Glutamatergic neuron (in vitro differentiated cells): ENCODE results near the gene IRS4. TPM values are rescaled to one million over a fixed set of nuclear protein-coding genes. Genes with fewer than 3 reads are reported as not detected.

ENCODE experiments used
- DNase-seq: peaks from one replicate; pipeline ENCODE4 v3.0.0; 2022
- H3K27ac Mint-ChIP-seq: one replicate; pipeline ENCODE4 v1.8.0; 2020; ENCODE audit warnings: mild to moderate bottlenecking, mixed read lengths, inconsistent platforms; ENCODE audit not compliant: unreplicated experiment
- H3K27me3 Mint-ChIP-seq: one replicate; pipeline ENCODE4 v1.8.0; 2020; ENCODE audit warnings: mild to moderate bottlenecking, moderate library complexity, mixed read lengths, inconsistent platforms; ENCODE audit not compliant: unreplicated experiment
- H3K36me3 Mint-ChIP-seq: one replicate; pipeline ENCODE4 v1.8.0; 2020; ENCODE audit warnings: mild to moderate bottlenecking, mixed read lengths, inconsistent platforms; ENCODE audit not compliant: unreplicated experiment
- H3K4me1 Mint-ChIP-seq: one replicate; pipeline ENCODE4 v1.8.0; 2020; ENCODE audit warnings: mild to moderate bottlenecking, low read depth, mixed read lengths, inconsistent platforms; ENCODE audit not compliant: unreplicated experiment
- H3K4me3 Mint-ChIP-seq: one replicate; pipeline ENCODE4 v1.8.0; 2020; ENCODE audit warnings: mild to moderate bottlenecking, mixed read lengths, inconsistent platforms; ENCODE audit not compliant: unreplicated experiment
- H3K9me3 Mint-ChIP-seq: one replicate; pipeline ENCODE4 v1.8.0; 2020; ENCODE audit warnings: mild to moderate bottlenecking, moderate library complexity, mixed read lengths, inconsistent platforms; ENCODE audit not compliant: unreplicated experiment
- long read RNA-seq: library from polyadenylated mRNA; unstranded; transcript quantifications from one replicate; pipeline ENCODE4 v2.0.0, GENCODE V29; 2020; ENCODE audit not compliant: unreplicated experiment
- total RNA-seq: library from RNA; stranded (reverse); fragmentation: NEBNext Ultra II Directional; extraction: Animal tissue kit (Norgen Biotek cat#: 25700); gene quantifications from one replicate; pipeline ENCODE4 v1.2.1, GENCODE V29; 2021; ENCODE audit not compliant: unreplicated experiment
- TF ChIP-seq, protein P1 (sequence below): fragments of 200-600 bp; sonication (generic); IDR thresholded peaks from one replicate; pipeline ENCODE4 v1.5.0; 2021; ENCODE audit not compliant: partially characterized antibody, unreplicated experiment

The IRS4 gene
- not detected for total RNA-seq
- long read RNA-seq, result 0 reads

DNA sequence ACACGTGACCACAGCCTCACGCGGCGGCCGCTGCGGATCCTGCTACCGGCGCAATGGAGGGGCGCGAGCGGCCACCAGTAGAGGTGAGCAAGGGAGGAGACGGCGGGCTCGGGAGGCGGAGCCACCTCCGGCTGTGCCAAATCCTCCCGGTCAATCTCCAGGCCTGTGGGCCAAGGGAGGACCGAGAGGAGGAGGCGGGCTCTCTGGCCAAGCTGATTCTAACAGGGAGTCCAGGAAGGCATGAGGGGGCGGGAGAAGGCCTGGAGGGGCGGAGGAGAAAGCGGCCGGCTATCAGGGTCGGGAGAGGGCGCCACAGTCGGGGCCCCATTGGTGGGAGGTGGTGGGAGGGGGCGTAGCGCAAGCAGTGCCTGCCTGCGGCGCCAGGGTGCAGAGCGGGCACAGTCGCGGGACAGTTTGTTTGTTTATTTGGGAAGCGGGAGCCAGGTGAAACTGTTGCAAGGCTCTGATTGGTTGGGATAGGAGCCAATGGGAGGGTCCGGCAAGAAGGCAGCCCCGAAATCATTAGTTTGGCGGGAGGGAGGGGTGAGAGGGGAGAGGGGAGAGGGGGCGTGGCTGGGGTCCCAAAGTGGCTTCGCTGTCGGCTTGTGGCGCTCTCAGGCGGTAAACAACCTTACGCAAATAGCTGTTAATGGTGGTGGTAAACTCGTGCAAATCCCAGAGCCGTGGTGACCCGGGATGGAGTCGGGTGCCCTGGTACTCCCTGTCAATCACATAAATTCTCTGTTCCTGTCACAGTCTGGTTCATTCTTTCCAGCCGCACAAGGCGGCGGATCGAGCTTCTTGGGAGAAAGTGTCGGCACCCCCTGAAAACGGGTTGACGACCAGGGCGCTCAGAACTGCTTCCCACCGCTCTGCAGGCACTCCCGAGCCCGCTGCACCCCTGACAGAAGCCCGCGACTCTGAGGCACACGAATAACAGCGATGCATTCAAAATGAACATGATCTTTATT is at the start of gene IRS4:
Gene IRS4, minus strand, starts transcription at position 55 of the 971 bp plus-strand sequence.
- DNase-seq, result peak; percentile 51
- no peak within 1 kb of the TSS for H3K27ac Mint-ChIP-seq
- no peaks in the 10 kb centered on the region for H3K36me3 Mint-ChIP-seq
- TF ChIP-seq, protein P1, sequence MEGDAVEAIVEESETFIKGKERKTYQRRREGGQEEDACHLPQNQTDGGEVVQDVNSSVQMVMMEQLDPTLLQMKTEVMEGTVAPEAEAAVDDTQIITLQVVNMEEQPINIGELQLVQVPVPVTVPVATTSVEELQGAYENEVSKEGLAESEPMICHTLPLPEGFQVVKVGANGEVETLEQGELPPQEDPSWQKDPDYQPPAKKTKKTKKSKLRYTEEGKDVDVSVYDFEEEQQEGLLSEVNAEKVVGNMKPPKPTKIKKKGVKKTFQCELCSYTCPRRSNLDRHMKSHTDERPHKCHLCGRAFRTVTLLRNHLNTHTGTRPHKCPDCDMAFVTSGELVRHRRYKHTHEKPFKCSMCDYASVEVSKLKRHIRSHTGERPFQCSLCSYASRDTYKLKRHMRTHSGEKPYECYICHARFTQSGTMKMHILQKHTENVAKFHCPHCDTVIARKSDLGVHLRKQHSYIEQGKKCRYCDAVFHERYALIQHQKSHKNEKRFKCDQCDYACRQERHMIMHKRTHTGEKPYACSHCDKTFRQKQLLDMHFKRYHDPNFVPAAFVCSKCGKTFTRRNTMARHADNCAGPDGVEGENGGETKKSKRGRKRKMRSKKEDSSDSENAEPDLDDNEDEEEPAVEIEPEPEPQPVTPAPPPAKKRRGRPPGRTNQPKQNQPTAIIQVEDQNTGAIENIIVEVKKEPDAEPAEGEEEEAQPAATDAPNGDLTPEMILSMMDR, result no peak
- no peaks in the 10 kb centered on the region for H3K4me1 Mint-ChIP-seq
- H3K4me3 Mint-ChIP-seq, result peak within 1 kb of the TSS; percentile 82
- H3K9me3 Mint-ChIP-seq, result peaks cover 3% of the 10 kb centered on the region
- H3K27me3 Mint-ChIP-seq, result peaks cover 7% of the 10 kb centered on the region

DNA sequence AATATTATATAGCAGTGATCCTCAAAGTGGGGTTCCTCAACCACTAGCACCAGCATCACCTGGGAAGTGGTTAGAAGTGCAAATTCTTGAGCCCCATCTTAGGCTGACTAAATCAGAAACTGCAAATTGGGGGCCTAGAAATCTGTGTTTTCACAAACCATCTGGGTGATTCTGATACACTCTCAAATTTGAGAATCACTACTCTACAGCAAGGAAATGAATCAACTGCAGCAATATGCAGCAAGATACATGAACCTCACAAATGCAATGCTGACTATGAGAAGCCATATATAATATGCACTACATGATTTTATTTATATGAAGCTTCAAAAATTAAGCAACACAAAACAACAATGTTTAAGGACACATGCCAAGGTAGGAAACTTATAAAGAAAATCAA is 36.2 kb upstream of the IRS4 start:
- TF ChIP-seq, protein P1, result no peak
- no peak overlapping the region for H3K27ac Mint-ChIP-seq
- H3K4me1 Mint-ChIP-seq, result no peaks in the 10 kb centered on the region
- H3K9me3 Mint-ChIP-seq, result no peaks in the 10 kb centered on the region
- no peak for DNase-seq
- no peaks in the 10 kb centered on the region for H3K27me3 Mint-ChIP-seq
- H3K4me3 Mint-ChIP-seq, result no peak overlapping the region
- H3K36me3 Mint-ChIP-seq, result no peaks in the 10 kb centered on the region

DNA sequence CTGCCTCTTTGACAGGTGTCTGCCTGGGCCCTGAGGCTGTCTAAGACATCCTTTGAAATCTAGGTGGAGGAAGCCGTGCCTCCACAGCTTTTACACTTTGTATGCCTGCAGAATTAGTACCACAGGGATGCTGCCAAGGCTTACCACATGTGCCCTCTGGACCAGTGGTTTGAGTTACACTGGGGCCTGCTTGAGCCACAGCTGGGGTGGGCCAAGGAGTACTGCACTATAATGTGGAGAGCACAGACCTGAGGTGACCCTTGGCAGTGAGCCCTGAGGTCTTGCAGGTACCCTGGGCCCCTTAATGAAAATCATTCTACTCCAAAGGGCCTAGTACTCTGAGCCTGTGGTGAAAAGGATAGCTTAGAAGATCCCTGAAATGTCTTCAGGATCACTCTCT is 27.2 kb upstream of the IRS4 start:
- Mint-ChIP-seq H3K9me3 (no peaks in the 10 kb centered on the region), H3K4me3 (no peak overlapping the region), H3K4me1 (no peaks in the 10 kb centered on the region), H3K36me3 (no peaks in the 10 kb centered on the region), H3K27me3 (no peaks in the 10 kb centered on the region), H3K27ac (no peak overlapping the region)
- TF ChIP-seq, protein P1, result no peak
- DNase-seq, result no peak

DNA sequence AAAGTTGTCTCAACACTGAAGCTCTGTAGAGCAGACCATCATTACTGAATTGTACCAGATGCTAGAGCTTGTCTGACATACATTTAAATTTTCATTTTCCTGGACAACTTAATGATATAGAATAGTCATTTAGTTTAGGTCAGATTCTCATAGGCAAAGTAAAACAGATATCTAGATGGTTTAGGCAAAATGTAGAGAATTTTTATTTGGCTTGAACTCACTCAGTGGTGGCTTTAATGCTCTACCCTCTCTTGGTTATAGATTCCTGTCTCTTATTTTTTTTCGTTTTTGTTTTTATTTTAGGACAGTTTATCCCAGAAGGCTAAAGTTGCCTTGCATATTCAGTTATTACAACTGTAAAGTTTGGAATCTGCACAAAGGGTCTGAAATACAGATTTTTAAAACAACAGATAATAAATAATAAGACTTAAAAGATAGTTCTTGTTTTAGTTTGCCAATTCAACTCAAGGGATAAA is 4.0 kb upstream of the IRS4 start:
- H3K9me3 Mint-ChIP-seq, result peaks cover 1% of the 10 kb centered on the region
- H3K4me1 Mint-ChIP-seq, result no peaks in the 10 kb centered on the region
- TF ChIP-seq, protein P1, result no peak
- H3K27ac Mint-ChIP-seq, result no peak overlapping the region
- no peaks in the 10 kb centered on the region for H3K36me3 Mint-ChIP-seq
- H3K27me3 Mint-ChIP-seq, result no peaks in the 10 kb centered on the region
- no peak for DNase-seq
- no peak overlapping the region for H3K4me3 Mint-ChIP-seq

DNA sequence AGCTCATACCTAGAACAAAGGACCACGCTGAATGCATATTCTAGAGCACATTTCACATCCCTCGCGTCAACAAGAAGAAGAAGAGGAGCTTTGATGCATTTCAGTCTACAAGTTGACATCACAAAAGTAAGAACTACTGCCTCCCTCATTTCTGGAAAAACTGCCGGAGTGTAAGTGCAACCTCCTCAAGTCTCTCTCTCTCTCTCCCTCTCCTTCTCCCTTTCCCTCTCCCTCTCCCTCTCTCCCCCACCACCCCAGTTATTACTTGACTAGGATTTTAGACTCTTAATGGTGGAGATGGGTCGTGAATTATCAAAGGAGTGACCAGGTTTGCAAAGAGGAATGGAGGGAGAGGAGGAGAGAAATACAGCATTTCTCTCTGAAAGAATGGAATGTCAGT is 1.4 kb upstream of the IRS4 start:
- no peak for DNase-seq
- TF ChIP-seq, protein P1, result no peak
- Mint-ChIP-seq H3K27ac (no peak overlapping the region), H3K4me3 (peak overlapping the region; percentile 61), H3K27me3 (peaks cover 7% of the 10 kb centered on the region), H3K36me3 (no peaks in the 10 kb centered on the region), H3K4me1 (no peaks in the 10 kb centered on the region), H3K9me3 (peaks cover 1% of the 10 kb centered on the region)
